GM23338 (cell line): ENCODE data around the gene MAP3K8. TPM values are rescaled to one million over a fixed set of nuclear protein-coding genes. Genes with fewer than 3 reads are reported as not detected.

Experiments used
- ATAC-seq: fragments of 200-7000 bp; cut with Tn5 transposase; 3 replicates; pipeline ENCODE4 v1.9.1; 2020
- DNase-seq: peaks from one replicate; pipeline ENCODE4 v3.0.0-alpha.2; 2015; ENCODE audit warnings: low spot score
- H2AFZ ChIP-seq: fragments of 200-600 bp; sonication (generic); 2 replicates; pipeline ENCODE4 v1.8.0; 2016; ENCODE audit warnings: antibody characterized with exemption, mild to moderate bottlenecking, moderate library complexity
- H3F3A ChIP-seq: fragments of 200-600 bp; sonication (generic); replicated peaks from 2 replicates; pipeline ENCODE4 v1.8.0; 2017; ENCODE audit warnings: antibody characterized with exemption, mixed run types, low read depth
- H3K27ac ChIP-seq: fragments of 200-600 bp; sonication (generic); 2 replicates; pipeline ENCODE4 v1.6.1; 2016; ENCODE audit warnings: low read depth
- H3K27me3 ChIP-seq: fragments of 200-600 bp; sonication (generic); 2 replicates; pipeline ENCODE4 v1.8.0; 2016; ENCODE audit warnings: mild to moderate bottlenecking, mixed run types, moderate library complexity; ENCODE audit not compliant: insufficient read depth
- H3K36me3 ChIP-seq: fragments of 200-600 bp; sonication (generic); 2 replicates; pipeline ENCODE4 v1.8.0; 2016; ENCODE audit warnings: mild to moderate bottlenecking; ENCODE audit not compliant: insufficient read depth
- H3K4me1 ChIP-seq: fragments of 200-600 bp; sonication (generic); 2 replicates; pipeline ENCODE4 v1.8.0; 2016; ENCODE audit warnings: mild to moderate bottlenecking, moderate library complexity; ENCODE audit not compliant: insufficient read depth
- H3K4me2 ChIP-seq: fragments of 200-600 bp; sonication (generic); 2 replicates; pipeline ENCODE4 v1.7.1; 2017; ENCODE audit warnings: mixed run types
- H3K4me3 ChIP-seq: fragments of 200-600 bp; sonication (generic); 2 replicates; pipeline ENCODE4 v1.6.1; 2016; ENCODE audit warnings: mixed run types
- H3K79me2 ChIP-seq: fragments of 200-600 bp; sonication (generic); replicated peaks from 2 replicates; pipeline ENCODE4 v1.8.0; 2017; ENCODE audit warnings: mild to moderate bottlenecking; ENCODE audit not compliant: insufficient read depth
- H3K9me2 ChIP-seq: fragments of 200-600 bp; sonication (generic); 2 replicates; pipeline ENCODE4 v1.8.0; 2017; ENCODE audit not compliant: insufficient read depth
- H4K20me1 ChIP-seq: fragments of 200-600 bp; sonication (generic); replicated peaks from 2 replicates; pipeline ENCODE4 v1.8.0; 2017; ENCODE audit warnings: mild to moderate bottlenecking; ENCODE audit not compliant: insufficient read depth
- H3K27ac Mint-ChIP-seq: 2 replicates; pipeline ENCODE4 v1.8.0; 2020; ENCODE audit warnings: inconsistent platforms, mild to moderate bottlenecking, moderate library complexity, mixed read lengths
- H3K27me3 Mint-ChIP-seq: 3 replicates; pipeline ENCODE4 v1.8.0; 2022; ENCODE audit warnings: low read depth, mild to moderate bottlenecking, moderate library complexity, mixed read lengths, inconsistent platforms; ENCODE audit not compliant: insufficient read depth, poor library complexity
- H3K36me3 Mint-ChIP-seq: 3 replicates; pipeline ENCODE4 v1.8.0; 2021; ENCODE audit warnings: low read depth, mild to moderate bottlenecking, inconsistent platforms, moderate library complexity, mixed read lengths
- H3K4me1 Mint-ChIP-seq: 3 replicates; pipeline ENCODE4 v1.8.0; 2020; ENCODE audit warnings: mild to moderate bottlenecking, inconsistent platforms, mixed read lengths
- H3K4me3 Mint-ChIP-seq: 3 replicates; pipeline ENCODE4 v1.8.0; 2021; ENCODE audit warnings: moderate library complexity, mild to moderate bottlenecking, inconsistent platforms, mixed read lengths
- H3K9me3 Mint-ChIP-seq: 3 replicates; pipeline ENCODE4 v1.8.0; 2020; ENCODE audit warnings: moderate library complexity, mild to moderate bottlenecking, inconsistent platforms, mixed read lengths
- CTCF ChIP-seq, 2 experiments: fragments of 200-600 bp in 1 of 2; sonication (generic) in 1 of 2; conservative IDR thresholded peaks; 2 replicates each; pipeline versions ENCODE4 v1.5.1 to v1.6.1; 2016 to 2017; ENCODE audit warnings: antibody characterized with exemption in 2 of 2, low read depth in 2 of 2, mild to moderate bottlenecking in 2 of 2, moderate library complexity in 1 of 2
- EZH2 ChIP-seq: fragments of 200-600 bp; sonication (generic); IDR thresholded peaks from one replicate; pipeline ENCODE4 v1.8.0; 2017; ENCODE audit warnings: antibody characterized with exemption, mild to moderate bottlenecking, low read depth; ENCODE audit not compliant: unreplicated experiment
- STAT1 ChIP-seq: IDR thresholded peaks from one replicate; pipeline ENCODE4 v1.6.1; 2016; ENCODE audit warnings: antibody characterized with exemption; ENCODE audit not compliant: unreplicated experiment
- ZNF331 ChIP-seq: fragments of 250-450 bp; sonication (Bioruptor Pico); IDR thresholded peaks from 2 replicates; pipeline ENCODE4 v1.5.0; 2020; ENCODE audit warnings: low read depth, mild to moderate bottlenecking, moderate library complexity
- ZNF462 ChIP-seq: fragments of 250-450 bp; sonication (Bioruptor Pico); IDR thresholded peaks from 2 replicates; pipeline ENCODE4 v1.5.0; 2020; ENCODE audit warnings: mild to moderate bottlenecking, moderate library complexity
- polyA plus RNA-seq: library from polyadenylated mRNA; unstranded; fragments of >200 nt; fragmentation: Nextera tagmentation; extraction: Ambion mirVana; gene quantifications from 2 replicates; pipeline ENCODE4 v1.2.1, GENCODE V29; 2016
- total RNA-seq: library from RNA; depleted of rRNA; stranded (reverse); fragments of >200 nt; shearing (Covaris generic); gene quantifications from 2 replicates; pipeline ENCODE4 v1.2.3, GENCODE V29; 2014

MAP3K8 gene
- total and polyA plus RNA-seq, 2 experiments from 2014 or later, result 3.5 to 5.0 TPM

- TF ChIP-seq ZNF462 (CRISPR knock-in tag), result no peak
- TF ChIP-seq CTCF (conservative IDR thresholded peaks at IDR 0.05; ENCODE audit: low read depth in 2 of 2), result no peak
- no peak for TF ChIP-seq EZH2
Measured at GRCh38 chr10:30491204-30491915, 57.4 kb downstream of the MAP3K8 start (continued).

GRCh38 chr10:30491916-30492515, 58.0 kb downstream of the MAP3K8 start:
- no peak for TF ChIP-seq STAT1
- TF ChIP-seq ZNF331, result no peak
- TF ChIP-seq ZNF462 (CRISPR knock-in tag), result no peak
- no peak for ATAC-seq
- H3K9me3 Mint-ChIP-seq, result no peaks in the 10 kb centered on the region
- Histone ChIP-seq H3K27ac (no peak overlapping the region), H2AFZ (no peak overlapping the region), H3K4me3 (no peak overlapping the region), H4K20me1 (no peaks in the 10 kb centered on the region), H3K79me2 (no peaks in the 10 kb centered on the region), H3F3A (no peaks in the 10 kb centered on the region), H3K36me3 (no peaks in the 10 kb centered on the region), H3K9me2 (no peaks in the 10 kb centered on the region), H3K4me1 (no peaks in the 10 kb centered on the region), H3K27me3 (no peaks in the 10 kb centered on the region), H3K4me2 (no peak overlapping the region)
- H3K27ac Mint-ChIP-seq, result no peak overlapping the region
- no peak for DNase-seq
- H3K4me1 Mint-ChIP-seq, result peaks cover 9% of the 10 kb centered on the region; the same call in 2 of the 3 replicates
- no peak overlapping the region for H3K4me3 Mint-ChIP-seq
- peaks cover 5% of the 10 kb centered on the region for H3K27me3 Mint-ChIP-seq
- H3K36me3 Mint-ChIP-seq, result no peaks in the 10 kb centered on the region
